IMR-90 (cell line): ENCODE data around the gene SIGLEC15. TPM values are rescaled to one million over a fixed set of nuclear protein-coding genes. Genes with fewer than 3 reads are reported as not detected.
A peak's percentile ranks its signal among the peaks of the same experiment; 100 is the strongest.

Experiments used
- ATAC-seq: fragments of 200-7000 bp; cut with Tn5 transposase; 2 replicates; pipeline ENCODE4 v1.9.1; 2020; ENCODE audit warnings: low read depth, mild to moderate bottlenecking, moderate library complexity
- BruUV-seq: library from RNA; stranded (reverse); fragments of 400-500 nt; replicated peaks from 2 replicates; lab custom pipeline; 2021; lab: Mats Ljungman, UMichigan
- CTCF ChIA-PET: fragments of 300-600 bp; formaldehyde crosslinking; extraction: SDS; loops from one replicate; lab custom pipeline; 2021; ENCODE audit warnings: antibody characterized with exemption; lab: Yijun Ruan, JAX
- POLR2A ChIA-PET: fragments of 300-600 bp; sonication (Branson Sonifier 250); formaldehyde crosslinking; loops from one replicate; lab custom pipeline; 2022; ENCODE audit warnings: antibody characterized with exemption; ENCODE audit not compliant: unreplicated experiment; lab: Charles Lee
- DNase-seq: peaks from one replicate; pipeline ENCODE4 v3.0.0; 2013
- H2AFZ ChIP-seq: replicated peaks from 2 replicates; pipeline ENCODE3; 2013; ENCODE audit warnings: low read length, mild to moderate bottlenecking; ENCODE audit not compliant: poor library complexity
- H2AK5ac ChIP-seq: 2 replicates; pipeline ENCODE4 v1.6.1; 2013; ENCODE audit warnings: low read depth, low read length, inconsistent platforms
- H2AK9ac ChIP-seq: replicated peaks from 2 replicates; pipeline ENCODE3; 2013; ENCODE audit warnings: mild to moderate bottlenecking, low read depth, low read length, moderate library complexity; ENCODE audit not compliant: poor library complexity
- H2BK120ac ChIP-seq: 2 replicates; pipeline ENCODE4 v1.6.1; 2013; ENCODE audit warnings: low read depth, low read length, inconsistent platforms
- H2BK15ac ChIP-seq: 3 replicates; pipeline ENCODE4 v1.6.1; 2013; ENCODE audit warnings: low read depth, low read length, inconsistent platforms
- H2BK20ac ChIP-seq: 2 replicates; pipeline ENCODE4 v1.6.1; 2013; ENCODE audit warnings: low read depth, mild to moderate bottlenecking, inconsistent platforms, low read length, moderate library complexity
- H2BK5ac ChIP-seq: 2 replicates; pipeline ENCODE4 v1.6.1; 2013; ENCODE audit warnings: mild to moderate bottlenecking, low read depth, low read length, inconsistent platforms; ENCODE audit not compliant: poor library complexity, severe bottlenecking
- H3K14ac ChIP-seq: replicated peaks from 2 replicates; pipeline ENCODE4 v1.6.1; 2013; ENCODE audit warnings: low read depth, low read length, inconsistent platforms
- H3K18ac ChIP-seq: 2 replicates; pipeline ENCODE4 v1.6.1; 2013; ENCODE audit warnings: low read depth, low read length, control low read depth
- H3K23ac ChIP-seq: 2 replicates; pipeline ENCODE4 v1.6.1; 2013; ENCODE audit warnings: low read depth, low read length, inconsistent platforms
- H3K27ac ChIP-seq: 2 replicates; pipeline ENCODE4 v1.5.1; 2013; ENCODE audit warnings: mild to moderate bottlenecking, control low read depth, low read length; ENCODE audit not compliant: insufficient read depth
- H3K27me3 ChIP-seq: 2 replicates; pipeline ENCODE4 v1.6.1; 2013; ENCODE audit warnings: low read length; ENCODE audit not compliant: control insufficient read depth, insufficient read depth
- H3K36me3 ChIP-seq: 2 replicates; pipeline ENCODE4 v1.6.1; 2013; ENCODE audit warnings: low read length, mixed read lengths; ENCODE audit not compliant: control insufficient read depth, insufficient read depth
- H3K4ac ChIP-seq: 2 replicates; pipeline ENCODE4 v1.6.1; 2013; ENCODE audit warnings: low read depth, low read length, inconsistent platforms
- H3K4me1 ChIP-seq: 2 replicates; pipeline ENCODE4 v1.6.1; 2013; ENCODE audit warnings: low read length, mixed read lengths; ENCODE audit not compliant: control insufficient read depth, insufficient read depth
- H3K4me2 ChIP-seq: 2 replicates; pipeline ENCODE4 v1.6.1; 2013; ENCODE audit warnings: low read depth, mild to moderate bottlenecking, control low read depth, low read length, moderate library complexity
- H3K4me3 ChIP-seq: 2 replicates; pipeline ENCODE4 v1.5.1; 2013; ENCODE audit warnings: low read depth, mild to moderate bottlenecking, control low read depth, low read length, moderate library complexity; ENCODE audit not compliant: insufficient read depth
- H3K56ac ChIP-seq: 2 replicates; pipeline ENCODE4 v1.6.1; 2013; ENCODE audit warnings: low read length, inconsistent platforms; ENCODE audit not compliant: insufficient read depth; ENCODE audit errors: extremely low read depth
- H3K79me1 ChIP-seq, 2 experiments: 2 replicates each; pipeline ENCODE4 v1.6.1; 2013; ENCODE audit warnings: low read length in 2 of 2, inconsistent platforms in 1 of 2, low read depth in 1 of 2
- H3K9ac ChIP-seq: 2 replicates; pipeline ENCODE4 v1.6.1; 2013; ENCODE audit warnings: low read depth, low read length, control low read depth
- H3K9me1 ChIP-seq: 2 replicates; pipeline ENCODE4 v1.6.1; 2013; ENCODE audit warnings: low read length, inconsistent platforms; ENCODE audit not compliant: insufficient read depth
- H3K9me3 ChIP-seq: 2 replicates; pipeline ENCODE4 v1.6.1; 2013; ENCODE audit warnings: low read length; ENCODE audit not compliant: control insufficient read depth, insufficient read depth
- H4K20me1 ChIP-seq: 2 replicates; pipeline ENCODE4 v1.6.1; 2013; ENCODE audit warnings: low read length, inconsistent platforms; ENCODE audit not compliant: insufficient read depth
- H4K5ac ChIP-seq: 2 replicates; pipeline ENCODE4 v1.6.1; 2013; ENCODE audit warnings: mild to moderate bottlenecking, low read depth, low read length, control low read depth
- H4K8ac ChIP-seq, 2 experiments: 2 replicates each; pipeline ENCODE4 v1.6.1; 2013; ENCODE audit warnings: low read depth in 2 of 2, low read length in 2 of 2, control low read depth in 1 of 2, inconsistent platforms in 1 of 2
- H4K91ac ChIP-seq: 2 replicates; pipeline ENCODE4 v1.6.1; 2013; ENCODE audit warnings: low read depth, low read length, inconsistent platforms; ENCODE audit not compliant: insufficient read depth
- BHLHE40 ChIP-seq: fragments of 150-350 bp; IDR thresholded peaks from 2 replicates; pipeline ENCODE4 v1.6.1; 2016; ENCODE audit warnings: mild to moderate bottlenecking, low read depth, low read length
- CHD1 ChIP-seq: IDR thresholded peaks from 2 replicates; pipeline ENCODE4 v1.6.1; 2012; ENCODE audit warnings: low read depth, low read length, improper control_type of control experiment
- ELK1 ChIP-seq: fragments of 150-350 bp; IDR thresholded peaks from 2 replicates; pipeline ENCODE4 v1.6.1; 2016; ENCODE audit warnings: low read depth, mild to moderate bottlenecking, low read length, moderate library complexity, borderline replicate concordance
- FOS ChIP-seq: fragments of 150-350 bp; IDR thresholded peaks from 2 replicates; pipeline ENCODE4 v1.6.1; 2016; ENCODE audit warnings: low read depth, low read length
- MAFK ChIP-seq: IDR thresholded peaks from 2 replicates; pipeline ENCODE4 v1.6.1; 2012; ENCODE audit warnings: low read depth, low read length, improper control_type of control experiment
- MAZ ChIP-seq: IDR thresholded peaks from 2 replicates; pipeline ENCODE4 v1.6.1; 2012; ENCODE audit warnings: low read depth, mild to moderate bottlenecking, low read length, improper control_type of control experiment, moderate library complexity, borderline replicate concordance
- MXI1 ChIP-seq: IDR thresholded peaks from 2 replicates; pipeline ENCODE4 v1.6.1; 2012; ENCODE audit warnings: low read depth, mild to moderate bottlenecking, low read length, moderate library complexity, borderline replicate concordance
- POLR2A ChIP-seq: IDR thresholded peaks from 2 replicates; pipeline ENCODE4 v1.6.1; 2012; ENCODE audit warnings: mild to moderate bottlenecking, low read depth, low read length
- RAD21 ChIP-seq: IDR thresholded peaks from 2 replicates; pipeline ENCODE4 v1.6.1; 2012; ENCODE audit warnings: low read length, improper control_type of control experiment
- RCOR1 ChIP-seq: IDR thresholded peaks from 2 replicates; pipeline ENCODE4 v1.6.1; 2012; ENCODE audit warnings: mild to moderate bottlenecking, low read length, improper control_type of control experiment; ENCODE audit not compliant: insufficient replicate concordance
- RFX5 ChIP-seq: IDR thresholded peaks from 2 replicates; pipeline ENCODE4 v1.8.0; 2012; ENCODE audit warnings: low read depth, mild to moderate bottlenecking, low read length, moderate library complexity
- WGBS, 2 experiments: methylation state at CpG; one replicate each; pipeline versions ENCODE4 v1.1.5 to v1.1.7; 2013; ENCODE audit warnings: missing lambda C conversion rate in 2 of 2; ENCODE audit not compliant: insufficient read length in 1 of 2; ENCODE audit errors: extremely low coverage in 2 of 2; 5-methylcytosine and 5-hydroxymethylcytosine counted together
- dilution Hi-C: fragments of 300-500 bp; cut with HindIII; formaldehyde crosslinking; loops from one replicate; pipeline ENCODE4 v1.14.3; 2018; ENCODE audit warnings: low sequenced_read_pairs; ENCODE audit not compliant: unreplicated experiment
- in situ Hi-C: fragments of 300-500 bp; cut with MboI; formaldehyde crosslinking; loops from 3 replicates; pipeline ENCODE4 v1.14.3; 2019; ENCODE audit warnings: low sequenced_read_pairs, inconsistent platforms, mixed read lengths
- intact Hi-C: fragments of 100-400 bp; cut with micrococcal nuclease; formaldehyde crosslinking; loops from 2 replicates; pipeline ENCODE4 v1.10.0; 2022
- polyA plus RNA-seq, 3 experiments: library from polyadenylated mRNA; depleted of rRNA; stranded (reverse); fragments of >200 nt; gene quantifications; 2 replicates each; pipeline ENCODE4 v1.2.3, GENCODE V29; 2012; ENCODE audit warnings: low replicate concordance in 1 of 3
- total RNA-seq: library from RNA; depleted of rRNA; stranded (reverse); fragments of >200 nt; gene quantifications from 2 replicates; pipeline ENCODE4 v1.2.3, GENCODE V29; 2012
- TF ChIP-seq, protein P1 (sequence below): fragments of 150-350 bp; IDR thresholded peaks from 2 replicates; pipeline ENCODE4 v1.6.1; 2017; ENCODE audit warnings: mild to moderate bottlenecking, antibody characterized with exemption, low read length, low read depth
- TF ChIP-seq, protein P2 (sequence below): conservative IDR thresholded peaks from 2 replicates; pipeline ENCODE4 v1.5.1; 2012; ENCODE audit warnings: mild to moderate bottlenecking, low read depth, low read length, improper control_type of control experiment

Gene SIGLEC15
- total and polyA plus RNA-seq, 2 of the 4 experiments (the other 2 are of a cell fraction): 1.1 to 1.8 TPM

DNA sequence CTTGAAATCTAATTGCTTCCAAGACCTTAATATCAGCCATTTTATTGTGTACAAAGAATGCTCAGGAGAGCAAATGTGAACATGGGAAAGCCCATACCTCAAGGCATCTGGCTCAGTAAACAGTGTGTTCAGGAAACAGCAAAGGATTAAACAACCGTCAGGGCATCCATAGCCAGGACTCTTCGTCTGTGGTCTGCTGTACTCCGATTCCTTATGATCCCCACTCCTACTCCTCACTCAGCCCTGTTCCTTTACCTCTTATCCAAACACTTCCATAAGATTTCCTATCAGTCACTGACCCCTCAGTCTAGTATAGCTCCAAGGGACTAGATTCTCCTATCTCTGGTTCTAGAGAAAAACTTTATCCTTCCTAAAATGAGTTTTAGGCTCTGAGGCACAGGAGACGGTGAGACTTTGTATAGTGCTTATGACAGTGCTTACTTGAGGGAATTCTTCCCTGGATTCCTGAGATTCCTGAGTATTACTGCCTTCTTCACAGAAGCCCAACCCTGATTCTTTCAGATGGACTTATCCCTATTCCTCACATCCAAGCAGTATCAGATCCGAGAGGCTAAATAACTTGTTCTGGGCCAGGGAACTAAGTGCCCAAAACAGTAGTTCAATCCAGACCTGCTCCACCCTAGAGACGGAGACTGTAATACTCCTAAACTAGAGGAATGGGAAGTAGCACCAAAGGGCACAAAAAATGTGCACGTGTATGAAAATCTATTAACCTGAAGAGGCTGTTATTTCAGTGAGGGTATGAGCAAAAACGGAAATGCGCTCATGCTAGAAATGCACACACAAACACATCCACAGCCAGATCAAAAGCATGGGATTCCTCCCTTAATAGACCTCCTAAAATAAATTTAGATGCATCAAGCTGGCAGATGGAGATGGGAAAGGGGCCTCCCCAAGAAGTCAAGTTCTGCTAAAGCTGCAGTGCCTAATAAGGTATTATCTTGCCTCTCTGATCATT lies 42.1 kb upstream of the SIGLEC15 start:
- Histone ChIP-seq H3K4ac (peak overlapping the region; percentile 96), H3K27ac (peak overlapping the region; percentile 92), H3K4me2 (peak overlapping the region; percentile 55; the same call in 1 of the 2 replicates), H3K9ac (peak overlapping the region; percentile 64), H4K5ac (peak overlapping the region; percentile 96), H2BK120ac (peak overlapping the region; percentile 98), H3K4me3 (no peak overlapping the region), H2AFZ (peak overlapping the region; percentile 52), H4K8ac (peak overlapping the region; percentile 94 to 96), H2AK9ac (peak overlapping the region; percentile 79), H4K20me1 (no peaks in the 10 kb centered on the region), H2BK20ac (peak overlapping the region; percentile 99), H2BK15ac (peak overlapping the region; percentile 99), H2BK5ac (peak overlapping the region; percentile 99), H2AK5ac (peak overlapping the region; percentile 98), H3K9me1 (peaks cover 19% of the 10 kb centered on the region), H3K56ac (peak overlapping the region; percentile 98), H3K36me3 (no peaks in the 10 kb centered on the region), H3K14ac (peak overlapping the region; percentile 96), H3K23ac (peak overlapping the region; percentile 98), H3K27me3 (no peaks in the 10 kb centered on the region), H4K91ac (peak overlapping the region; percentile 96), H3K9me3 (no peaks in the 10 kb centered on the region), H3K79me1 (peaks cover 0 to 13% of the 10 kb centered on the region in 2 experiments; a peak in 2 of 4 replicates), H3K4me1 (peaks cover 33% of the 10 kb centered on the region), H3K18ac (peak overlapping the region; percentile 97)
- WGBS, 2 experiments: 58% methylated on average over 3 of the region's 9 CpGs; no CpG with 5 or more reads in 1 of the 2 experiments
- ChIA-PET POLR2A (no interaction called here), CTCF (no interaction called here)
- intact Hi-C loops: no loop called here
- DNase-seq (peak; percentile 78), ATAC-seq (peak; percentile 92)
- dilution Hi-C loops: no loop called here
- in situ Hi-C loops: loop anchor here (10.0 kb wide), 1 partner anchor 61 kb away; no protein-coding TSS in a partner anchor
- BruUV-seq: no TSS peak
- TF ChIP-seq CHD1 (no peak), BHLHE40 (no peak), MXI1 (no peak), POLR2A (no peak), MAFK (no peak), RFX5 (no peak), ELK1 (no peak), RCOR1 (no peak), MAZ (no peak), RAD21 (no peak), FOS (no peak)
- TF ChIP-seq, protein P1, sequence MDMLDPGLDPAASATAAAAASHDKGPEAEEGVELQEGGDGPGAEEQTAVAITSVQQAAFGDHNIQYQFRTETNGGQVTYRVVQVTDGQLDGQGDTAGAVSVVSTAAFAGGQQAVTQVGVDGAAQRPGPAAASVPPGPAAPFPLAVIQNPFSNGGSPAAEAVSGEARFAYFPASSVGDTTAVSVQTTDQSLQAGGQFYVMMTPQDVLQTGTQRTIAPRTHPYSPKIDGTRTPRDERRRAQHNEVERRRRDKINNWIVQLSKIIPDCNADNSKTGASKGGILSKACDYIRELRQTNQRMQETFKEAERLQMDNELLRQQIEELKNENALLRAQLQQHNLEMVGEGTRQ: no peak
- TF ChIP-seq, protein P2, sequence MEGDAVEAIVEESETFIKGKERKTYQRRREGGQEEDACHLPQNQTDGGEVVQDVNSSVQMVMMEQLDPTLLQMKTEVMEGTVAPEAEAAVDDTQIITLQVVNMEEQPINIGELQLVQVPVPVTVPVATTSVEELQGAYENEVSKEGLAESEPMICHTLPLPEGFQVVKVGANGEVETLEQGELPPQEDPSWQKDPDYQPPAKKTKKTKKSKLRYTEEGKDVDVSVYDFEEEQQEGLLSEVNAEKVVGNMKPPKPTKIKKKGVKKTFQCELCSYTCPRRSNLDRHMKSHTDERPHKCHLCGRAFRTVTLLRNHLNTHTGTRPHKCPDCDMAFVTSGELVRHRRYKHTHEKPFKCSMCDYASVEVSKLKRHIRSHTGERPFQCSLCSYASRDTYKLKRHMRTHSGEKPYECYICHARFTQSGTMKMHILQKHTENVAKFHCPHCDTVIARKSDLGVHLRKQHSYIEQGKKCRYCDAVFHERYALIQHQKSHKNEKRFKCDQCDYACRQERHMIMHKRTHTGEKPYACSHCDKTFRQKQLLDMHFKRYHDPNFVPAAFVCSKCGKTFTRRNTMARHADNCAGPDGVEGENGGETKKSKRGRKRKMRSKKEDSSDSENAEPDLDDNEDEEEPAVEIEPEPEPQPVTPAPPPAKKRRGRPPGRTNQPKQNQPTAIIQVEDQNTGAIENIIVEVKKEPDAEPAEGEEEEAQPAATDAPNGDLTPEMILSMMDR: no peak
